ENCODE measurements around the gene APOL3. TPM values are rescaled to one million over a fixed set of nuclear protein-coding genes. Genes with fewer than 3 reads are reported as not detected.
"Not testable (repeated sequence)": the region's sequence is repeated elsewhere in the genome, so short reads cannot be mapped to it uniquely, and the experiment has no call there.

APOL3 gene
- total RNA-seq, result 15.4 and 36.9 TPM in 2 replicates
- polyA plus RNA-seq, result 16.6 and 17.9 TPM in 2 replicates
- polyA plus RNA-seq (2011; cell fraction: cytosol; rRNA removed), result 14.8 and 18.5 TPM in 2 replicates
- 16.3 and 26.7 TPM in 2 replicates for polyA plus RNA-seq (2011; cell fraction: nucleus; rRNA removed)
- polyA plus RNA-seq (2012), result 15.9 and 26.0 TPM in 2 replicates
- polyA minus RNA-seq, result 18.1 and 22.6 TPM in 2 replicates
- not detected for polyA minus RNA-seq (2011; cell fraction: cytosol; rRNA and poly(A)+ RNA removed)
- polyA minus RNA-seq (2011; cell fraction: nucleus; rRNA and poly(A)+ RNA removed), result 7.5 and 15.0 TPM in 2 replicates
- percentile 61 among the genes with signal in this experiment for Bru-seq, nascent RNA
- BruChase-seq, experiment 1, labeled RNA remaining after a 6-hour chase, result percentile 40 among the genes with signal in this experiment
- BruChase-seq, experiment 2, labeled RNA remaining after a 2-hour chase, result percentile 45 among the genes with signal in this experiment
- long read RNA-seq, partial matches to known transcripts, result 4 of 28 reads
- long read RNA-seq, other reads (novel, unspliced or antisense), result 15 of 28 reads

- Histone ChIP-seq H3K9me3 (replicated peaks; ENCODE audit: control insufficient read depth, insufficient read depth, low read length) (no peaks in the 10 kb centered on the region), H3K36me3 (ENCODE audit: control insufficient read depth in 2 of 2, extremely low read depth in 1 of 2, insufficient read depth in 2 of 2, low read length in 2 of 2) (no peaks in the 10 kb centered on the region), H4K20me1 (replicated peaks; ENCODE audit: control insufficient read depth, extremely low read depth, insufficient read depth, low read length) (no peaks in the 10 kb centered on the region), H3K27me3 (ENCODE audit: control insufficient read depth in 2 of 2, insufficient read depth in 2 of 2, low read length in 2 of 2) (peaks cover 3 to 7% of the 10 kb centered on the region in 2 experiments), H3K79me2 (ENCODE audit: control insufficient read depth, insufficient read depth, low read length) (no peaks in the 10 kb centered on the region), H3K4me1 (ENCODE audit: control insufficient read depth, extremely low read depth, insufficient read depth, low read length) (peaks cover 35% of the 10 kb centered on the region), H3K27ac (ENCODE audit: insufficient read depth, low read depth, low read length) (no peak within 1 kb of the TSS), H3K9me1 (replicated peaks; ENCODE audit: control insufficient read depth, extremely low read depth, insufficient read depth, low read length) (no peaks in the 10 kb centered on the region), H2AFZ (ENCODE audit: low read depth, low read length) (peak within 1 kb of the TSS; percentile 65), H3K9ac (replicated peaks; ENCODE audit: extremely low read depth, insufficient read depth, low read length) (no peak within 1 kb of the TSS), H3K4me2 (ENCODE audit: insufficient read depth, low read length) (no peak within 1 kb of the TSS), H3K4me3 (replicated peaks in 1 of 3; ENCODE audit: insufficient read depth in 1 of 3, low read depth in 1 of 3, low read length in 3 of 3) (peak within 1 kb of the TSS in 1 of 3 experiments; percentile 13)
- intact Hi-C loops (cut with micrococcal nuclease), result no loop called here
- BruUV-seq (replicated peaks), result no TSS peak
- DNase-seq (ENCODE audit: low read depth, low spot score) (peak; percentile 85), FAIRE-seq (no peak)
- dilution Hi-C loops (cut with MboI; ENCODE audit: extremely low pct_ligation_motif_present, low sequenced_read_pairs), result no loop called here
- ChIA-PET CTCF (interaction anchor here (0.9 to 2.7 kb wide), 4 partner anchors 12 to 20 kb away, joined by 3 to 26 read pairs (median 6); no protein-coding TSS in a partner anchor), POLR2A (no interaction called here)
- TF ChIP-seq POLR2A (IDR thresholded peaks at IDR 0.05; ENCODE audit: low read depth, low read length) (no peak), MYC (IDR thresholded peaks at IDR 0.05; ENCODE audit: low read depth, low read length) (no peak), POLR2AphosphoS5 (IDR thresholded peaks at IDR 0.05; ENCODE audit: insufficient read depth, low read depth, low read length) (no peak), FOS (IDR thresholded peaks at IDR 0.05; ENCODE audit: borderline replicate concordance, insufficient read depth, low read length) (no peak)
These were observed at the start of gene APOL3 for GRCh38 chr22:36160499-36160942. TSS of gene APOL3 (minus strand) at chr22:36160755. CDS start at chr22:36149055, 11,700 bp downstream.

GRCh38 chr22:36210224-36210623 lies 49.7 kb upstream of the APOL3 start:
- Histone ChIP-seq H3K4me3 (replicated peaks in 1 of 3; ENCODE audit: insufficient read depth in 1 of 3, low read depth in 1 of 3, low read length in 3 of 3) (no peak overlapping the region), H3K9ac (replicated peaks; ENCODE audit: extremely low read depth, insufficient read depth, low read length) (no peak overlapping the region), H3K27me3 (ENCODE audit: control insufficient read depth in 2 of 2, insufficient read depth in 2 of 2, low read length in 2 of 2) (peaks cover 24 to 32% of the 10 kb centered on the region in 2 experiments), H3K9me1 (replicated peaks; ENCODE audit: control insufficient read depth, extremely low read depth, insufficient read depth, low read length) (no peaks in the 10 kb centered on the region), H3K4me1 (ENCODE audit: control insufficient read depth, extremely low read depth, insufficient read depth, low read length) (no peaks in the 10 kb centered on the region), H3K36me3 (ENCODE audit: control insufficient read depth in 2 of 2, extremely low read depth in 1 of 2, insufficient read depth in 2 of 2, low read length in 2 of 2) (no peaks in the 10 kb centered on the region), H3K9me3 (replicated peaks; ENCODE audit: control insufficient read depth, insufficient read depth, low read length) (no peaks in the 10 kb centered on the region), H3K4me2 (ENCODE audit: insufficient read depth, low read length) (no peak overlapping the region), H2AFZ (ENCODE audit: low read depth, low read length) (no peak overlapping the region), H3K79me2 (ENCODE audit: control insufficient read depth, insufficient read depth, low read length) (no peaks in the 10 kb centered on the region), H4K20me1 (replicated peaks; ENCODE audit: control insufficient read depth, extremely low read depth, insufficient read depth, low read length) (no peaks in the 10 kb centered on the region), H3K27ac (ENCODE audit: insufficient read depth, low read depth, low read length) (no peak overlapping the region)
- FAIRE-seq, result no peak
- dilution Hi-C loops (cut with MboI; ENCODE audit: extremely low pct_ligation_motif_present, low sequenced_read_pairs), result no loop called here
- ChIA-PET POLR2A (no interaction called here), CTCF (interaction anchor here (2.0 kb wide), 1 partner anchor 8 kb away, joined by 8 read pairs; the partner anchor contains the start of gene APOL4)
- no TSS peak for BruUV-seq (replicated peaks)
- no peak for TF ChIP-seq JUN (IDR thresholded peaks at IDR 0.05; ENCODE audit: borderline replicate concordance, insufficient read depth, insufficient read length, low read depth)
- TF ChIP-seq GATA2 (IDR thresholded peaks at IDR 0.05; ENCODE audit: insufficient read depth, insufficient read length, low read depth, low read length), result no peak
- no peak for TF ChIP-seq MYC (IDR thresholded peaks at IDR 0.05; ENCODE audit: low read depth, low read length)
- TF ChIP-seq EZH2 (IDR thresholded peaks at IDR 0.05; ENCODE audit: borderline replicate concordance, low read depth, low read length, severe bottlenecking), result no peak
- no peak for TF ChIP-seq FOS (IDR thresholded peaks at IDR 0.05; ENCODE audit: borderline replicate concordance, insufficient read depth, low read length)
- intact Hi-C loops (cut with micrococcal nuclease), result no loop called here
- DNase-seq (ENCODE audit: low read depth, low spot score), result no peak

- BruUV-seq (replicated peaks); H3K9me3 ChIP-seq (replicated peaks; ENCODE audit: control insufficient read depth, insufficient read depth, low read length); intact Hi-C loops (cut with micrococcal nuclease); H3K79me2 ChIP-seq (ENCODE audit: control insufficient read depth, insufficient read depth, low read length); H4K20me1 ChIP-seq (replicated peaks; ENCODE audit: control insufficient read depth, extremely low read depth, insufficient read depth, low read length); H2AFZ ChIP-seq (ENCODE audit: low read depth, low read length); DNase-seq (ENCODE audit: low read depth, low spot score); H3K9ac ChIP-seq (replicated peaks; ENCODE audit: extremely low read depth, insufficient read depth, low read length); H3K27ac ChIP-seq (ENCODE audit: insufficient read depth, low read depth, low read length); dilution Hi-C loops (cut with MboI; ENCODE audit: extremely low pct_ligation_motif_present, low sequenced_read_pairs); H3K4me2 ChIP-seq (ENCODE audit: insufficient read depth, low read length); H3K4me1 ChIP-seq (ENCODE audit: control insufficient read depth, extremely low read depth, insufficient read depth, low read length); POLR2A ChIA-PET; H3K36me3 ChIP-seq (ENCODE audit: control insufficient read depth in 2 of 2, extremely low read depth in 1 of 2, insufficient read depth in 2 of 2, low read length in 2 of 2); CTCF ChIA-PET; H3K9me1 ChIP-seq (replicated peaks; ENCODE audit: control insufficient read depth, extremely low read depth, insufficient read depth, low read length); H3K4me3 ChIP-seq (replicated peaks in 1 of 3; ENCODE audit: insufficient read depth in 1 of 3, low read depth in 1 of 3, low read length in 3 of 3); FAIRE-seq: not testable (repeated sequence)
- peaks cover 20 to 27% of the 10 kb centered on the region in 2 experiments for H3K27me3 ChIP-seq (ENCODE audit: control insufficient read depth in 2 of 2, insufficient read depth in 2 of 2, low read length in 2 of 2)
These were observed 48.9 kb upstream of the APOL3 start for GRCh38 chr22:36209488-36209908.

Measured in endothelial cell of umbilical vein (primary cell).